ENCODE results near the gene NLGN4Y.

The NLGN4Y gene

DNA sequence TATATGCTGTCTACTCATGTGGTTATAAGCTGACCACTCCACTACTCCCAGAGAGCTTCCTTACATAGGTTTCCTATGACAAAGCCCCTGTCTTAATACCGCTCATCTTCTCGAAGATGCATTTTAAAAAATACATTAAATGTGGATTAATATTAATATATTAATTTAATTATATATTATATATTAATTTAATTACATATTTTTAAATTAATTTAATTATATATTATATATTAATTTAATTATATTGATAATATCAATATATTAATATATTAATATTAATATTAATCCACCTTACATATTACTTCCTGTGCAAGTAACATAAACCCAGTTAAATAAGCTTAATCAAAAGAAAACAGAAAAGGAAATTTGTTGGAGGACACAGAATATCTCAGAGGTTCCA lies 19.7 kb upstream of the NLGN4Y start:
- ATAC-seq, result no peak
- TF ChIP-seq BACH2 (CRISPR knock-in tag; IDR thresholded peaks at IDR 0.05; ENCODE audit: borderline replicate concordance), result no peak
- TF ChIP-seq ZC3H10 (CRISPR knock-in tag; IDR thresholded peaks at IDR 0.05), result no peak
- TF ChIP-seq ZNF565 (CRISPR knock-in tag; conservative IDR thresholded peaks at IDR 0.05; ENCODE audit: low read depth), result no peak
- TF ChIP-seq ZNF8 (CRISPR knock-in tag; IDR thresholded peaks at IDR 0.05), result no peak
- no peak for TF ChIP-seq ARNTL (CRISPR knock-in tag; IDR thresholded peaks at IDR 0.05; ENCODE audit: borderline replicate concordance, low read depth)
- TF ChIP-seq TOX (CRISPR knock-in tag; IDR thresholded peaks at IDR 0.05; ENCODE audit: borderline replicate concordance), result no peak
- TF ChIP-seq ZFP30 (CRISPR knock-in tag; IDR thresholded peaks at IDR 0.05), result no peak
- no peak for TF ChIP-seq GLIS3 (CRISPR knock-in tag; IDR thresholded peaks at IDR 0.05)
- no peak for TF ChIP-seq TCF4 (CRISPR knock-in tag; IDR thresholded peaks at IDR 0.05; ENCODE audit: borderline replicate concordance)

DNA sequence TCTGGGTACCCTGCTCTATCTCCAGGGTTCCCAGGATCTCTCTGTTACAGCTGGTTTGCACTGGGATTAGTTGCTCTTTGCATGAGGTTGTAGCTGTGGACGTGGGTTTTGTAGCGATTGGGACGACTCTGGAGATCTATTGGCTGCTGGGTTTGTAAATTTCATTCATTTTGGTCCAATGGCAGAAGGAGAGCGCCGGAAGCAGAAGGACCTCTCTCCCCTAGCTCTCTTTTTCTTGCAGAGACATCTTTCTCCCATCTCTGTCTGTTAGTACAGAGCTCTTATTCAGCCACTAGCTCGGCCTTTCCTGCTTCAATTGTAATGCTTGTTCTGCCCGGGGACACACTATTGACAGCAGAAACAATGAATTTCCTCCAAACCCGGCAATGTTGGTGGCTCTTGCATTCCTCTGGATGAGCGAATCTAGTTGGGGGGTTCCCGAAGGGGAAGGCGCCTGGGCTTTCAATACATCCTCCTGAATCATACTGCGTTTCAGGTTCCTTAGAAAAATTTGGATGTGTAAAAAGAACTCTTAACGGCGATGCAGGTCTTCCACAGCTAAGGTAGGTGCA lies 1.9 kb upstream of the NLGN4Y start:
- no peak for ATAC-seq
- TF ChIP-seq ESRRG (CRISPR knock-in tag; IDR thresholded peaks at IDR 0.05), result no peak
- TF ChIP-seq GLIS3 (CRISPR knock-in tag; IDR thresholded peaks at IDR 0.05), result no peak
- no peak for TF ChIP-seq PPARA (CRISPR knock-in tag; IDR thresholded peaks at IDR 0.05; ENCODE audit: borderline replicate concordance)
- TF ChIP-seq CSDC2 (CRISPR knock-in tag; IDR thresholded peaks at IDR 0.05), result no peak
- TF ChIP-seq TCF4 (CRISPR knock-in tag; IDR thresholded peaks at IDR 0.05; ENCODE audit: borderline replicate concordance), result no peak
- no peak for TF ChIP-seq ZC3H10 (CRISPR knock-in tag; IDR thresholded peaks at IDR 0.05)
- no peak for TF ChIP-seq OSR1 (CRISPR knock-in tag; IDR thresholded peaks at IDR 0.05)
- no peak for TF ChIP-seq ISL1 (CRISPR knock-in tag; IDR thresholded peaks at IDR 0.05)
- TF ChIP-seq BACH2 (CRISPR knock-in tag; IDR thresholded peaks at IDR 0.05; ENCODE audit: borderline replicate concordance), result no peak
- TF ChIP-seq ZNF565 (CRISPR knock-in tag; conservative IDR thresholded peaks at IDR 0.05; ENCODE audit: low read depth), result no peak
- TF ChIP-seq, protein P1, sequence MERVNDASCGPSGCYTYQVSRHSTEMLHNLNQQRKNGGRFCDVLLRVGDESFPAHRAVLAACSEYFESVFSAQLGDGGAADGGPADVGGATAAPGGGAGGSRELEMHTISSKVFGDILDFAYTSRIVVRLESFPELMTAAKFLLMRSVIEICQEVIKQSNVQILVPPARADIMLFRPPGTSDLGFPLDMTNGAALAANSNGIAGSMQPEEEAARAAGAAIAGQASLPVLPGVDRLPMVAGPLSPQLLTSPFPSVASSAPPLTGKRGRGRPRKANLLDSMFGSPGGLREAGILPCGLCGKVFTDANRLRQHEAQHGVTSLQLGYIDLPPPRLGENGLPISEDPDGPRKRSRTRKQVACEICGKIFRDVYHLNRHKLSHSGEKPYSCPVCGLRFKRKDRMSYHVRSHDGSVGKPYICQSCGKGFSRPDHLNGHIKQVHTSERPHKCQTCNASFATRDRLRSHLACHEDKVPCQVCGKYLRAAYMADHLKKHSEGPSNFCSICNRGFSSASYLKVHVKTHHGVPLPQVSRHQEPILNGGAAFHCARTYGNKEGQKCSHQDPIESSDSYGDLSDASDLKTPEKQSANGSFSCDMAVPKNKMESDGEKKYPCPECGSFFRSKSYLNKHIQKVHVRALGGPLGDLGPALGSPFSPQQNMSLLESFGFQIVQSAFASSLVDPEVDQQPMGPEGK (CRISPR knock-in tag; IDR thresholded peaks at IDR 0.05; ENCODE audit: borderline replicate concordance), result no peak
- no peak for TF ChIP-seq ZNF70 (CRISPR knock-in tag; IDR thresholded peaks at IDR 0.05)
- TF ChIP-seq, protein P2, sequence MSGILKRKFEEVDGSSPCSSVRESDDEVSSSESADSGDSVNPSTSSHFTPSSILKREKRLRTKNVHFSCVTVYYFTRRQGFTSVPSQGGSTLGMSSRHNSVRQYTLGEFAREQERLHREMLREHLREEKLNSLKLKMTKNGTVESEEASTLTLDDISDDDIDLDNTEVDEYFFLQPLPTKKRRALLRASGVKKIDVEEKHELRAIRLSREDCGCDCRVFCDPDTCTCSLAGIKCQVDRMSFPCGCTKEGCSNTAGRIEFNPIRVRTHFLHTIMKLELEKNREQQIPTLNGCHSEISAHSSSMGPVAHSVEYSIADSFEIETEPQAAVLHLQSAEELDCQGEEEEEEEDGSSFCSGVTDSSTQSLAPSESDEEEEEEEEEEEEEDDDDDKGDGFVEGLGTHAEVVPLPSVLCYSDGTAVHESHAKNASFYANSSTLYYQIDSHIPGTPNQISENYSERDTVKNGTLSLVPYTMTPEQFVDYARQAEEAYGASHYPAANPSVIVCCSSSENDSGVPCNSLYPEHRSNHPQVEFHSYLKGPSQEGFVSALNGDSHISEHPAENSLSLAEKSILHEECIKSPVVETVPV (CRISPR knock-in tag; IDR thresholded peaks at IDR 0.05), result no peak
- TF ChIP-seq, protein P3, sequence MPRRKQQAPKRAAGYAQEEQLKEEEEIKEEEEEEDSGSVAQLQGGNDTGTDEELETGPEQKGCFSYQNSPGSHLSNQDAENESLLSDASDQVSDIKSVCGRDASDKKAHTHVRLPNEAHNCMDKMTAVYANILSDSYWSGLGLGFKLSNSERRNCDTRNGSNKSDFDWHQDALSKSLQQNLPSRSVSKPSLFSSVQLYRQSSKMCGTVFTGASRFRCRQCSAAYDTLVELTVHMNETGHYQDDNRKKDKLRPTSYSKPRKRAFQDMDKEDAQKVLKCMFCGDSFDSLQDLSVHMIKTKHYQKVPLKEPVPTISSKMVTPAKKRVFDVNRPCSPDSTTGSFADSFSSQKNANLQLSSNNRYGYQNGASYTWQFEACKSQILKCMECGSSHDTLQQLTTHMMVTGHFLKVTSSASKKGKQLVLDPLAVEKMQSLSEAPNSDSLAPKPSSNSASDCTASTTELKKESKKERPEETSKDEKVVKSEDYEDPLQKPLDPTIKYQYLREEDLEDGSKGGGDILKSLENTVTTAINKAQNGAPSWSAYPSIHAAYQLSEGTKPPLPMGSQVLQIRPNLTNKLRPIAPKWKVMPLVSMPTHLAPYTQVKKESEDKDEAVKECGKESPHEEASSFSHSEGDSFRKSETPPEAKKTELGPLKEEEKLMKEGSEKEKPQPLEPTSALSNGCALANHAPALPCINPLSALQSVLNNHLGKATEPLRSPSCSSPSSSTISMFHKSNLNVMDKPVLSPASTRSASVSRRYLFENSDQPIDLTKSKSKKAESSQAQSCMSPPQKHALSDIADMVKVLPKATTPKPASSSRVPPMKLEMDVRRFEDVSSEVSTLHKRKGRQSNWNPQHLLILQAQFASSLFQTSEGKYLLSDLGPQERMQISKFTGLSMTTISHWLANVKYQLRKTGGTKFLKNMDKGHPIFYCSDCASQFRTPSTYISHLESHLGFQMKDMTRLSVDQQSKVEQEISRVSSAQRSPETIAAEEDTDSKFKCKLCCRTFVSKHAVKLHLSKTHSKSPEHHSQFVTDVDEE (CRISPR knock-in tag; IDR thresholded peaks at IDR 0.05), result no peak
- no peak for TF ChIP-seq ZFP3 (CRISPR knock-in tag; IDR thresholded peaks at IDR 0.05)

DNA sequence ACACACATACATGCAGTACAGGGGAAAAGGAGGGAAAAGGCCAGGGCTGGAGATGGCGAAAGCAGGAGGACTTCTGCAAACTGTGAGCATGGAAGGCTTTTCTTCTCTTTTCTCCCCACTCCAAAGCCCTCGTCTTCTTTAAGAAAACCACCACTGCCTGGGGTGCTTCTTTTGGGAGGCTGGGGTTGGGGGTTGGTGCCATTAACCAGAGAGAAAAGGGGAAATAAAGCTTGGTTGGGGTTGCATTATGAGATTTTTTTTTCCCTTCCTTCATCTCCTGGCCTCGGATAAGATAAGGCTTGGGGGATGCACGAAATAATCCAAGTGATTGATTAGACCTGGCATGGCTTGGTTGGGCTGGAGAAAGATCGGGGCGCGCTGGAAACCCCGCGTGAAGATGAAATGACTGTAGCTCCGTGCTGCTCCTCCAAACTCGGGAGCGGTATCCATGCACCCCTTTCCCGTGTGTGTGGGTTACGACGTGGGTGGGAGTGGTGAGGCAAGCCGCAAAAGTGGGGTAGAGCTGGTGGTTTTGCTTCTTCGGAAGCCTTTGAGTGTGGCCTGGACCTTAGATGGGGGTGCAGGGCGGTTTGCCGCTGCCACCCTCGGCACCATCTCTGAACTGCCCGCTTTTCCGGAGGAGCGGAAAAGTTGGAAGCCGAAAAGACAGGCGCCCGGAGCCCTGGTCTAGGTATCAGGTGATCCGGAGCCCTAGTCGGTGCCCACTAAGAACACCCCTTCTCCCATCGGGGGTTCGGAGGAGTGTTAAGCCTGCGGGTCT lies 648 bp upstream of the NLGN4Y start:
- TF ChIP-seq ZFP30 (CRISPR knock-in tag; IDR thresholded peaks at IDR 0.05) (no peak), ESRRG (CRISPR knock-in tag; IDR thresholded peaks at IDR 0.05) (no peak), TCF4 (CRISPR knock-in tag; IDR thresholded peaks at IDR 0.05; ENCODE audit: borderline replicate concordance) (no peak), PPARA (CRISPR knock-in tag; IDR thresholded peaks at IDR 0.05; ENCODE audit: borderline replicate concordance) (no peak)
- TF ChIP-seq, protein P1 (CRISPR knock-in tag; IDR thresholded peaks at IDR 0.05; ENCODE audit: borderline replicate concordance), result no peak
- TF ChIP-seq, protein P2 (CRISPR knock-in tag; IDR thresholded peaks at IDR 0.05), result no peak
- no peak for ATAC-seq

All from SK-N-SH treated with all-trans-retinoic acid at 6 μM for 48 hours (cell line).